A549 (cell line): ENCODE measurements around the gene PEX14.

Source experiments
- CHD2 ChIP-seq: fragments of 150-350 bp; IDR thresholded peaks from 2 replicates; pipeline ENCODE4 v1.6.1; 2014; ENCODE audit warnings: low read length; ENCODE audit not compliant: partially characterized antibody
- CTCF ChIP-seq: fragments of >200 bp; sonication (Bioruptor Twin); formaldehyde crosslinking; IDR thresholded peaks from 3 replicates; pipeline ENCODE4 v1.5.1; 2016
- ESRRA ChIP-seq: fragments of 150-350 bp; IDR thresholded peaks from 2 replicates; pipeline ENCODE4 v1.6.1; 2014; ENCODE audit warnings: mild to moderate bottlenecking, low read length, borderline replicate concordance
- MAFK ChIP-seq: fragments of 450-650 bp; IDR thresholded peaks from 2 replicates; pipeline ENCODE4 v1.6.1; 2014; ENCODE audit not compliant: partially characterized antibody
- MAX ChIP-seq: IDR thresholded peaks from 2 replicates; pipeline ENCODE4 v1.6.1; 2012
- NPAS2 ChIP-seq: fragments of 250-450 bp; sonication (Bioruptor Pico); IDR thresholded peaks from 2 replicates; pipeline ENCODE4 v1.8.0; 2022; ENCODE audit warnings: mild to moderate bottlenecking, moderate library complexity, borderline replicate concordance
- NR3C1 ChIP-seq: fragments of >200 bp; sonication (Bioruptor Twin); formaldehyde crosslinking; IDR thresholded peaks from 3 replicates; pipeline ENCODE4 v1.6.1; 2017
- PBX3 ChIP-seq: IDR thresholded peaks from 2 replicates; pipeline ENCODE4 v1.6.1; 2012

- TF ChIP-seq NR3C1 (no peak), MAFK (no peak), CTCF (no peak), CHD2 (no peak), NPAS2 (no peak), MAX (no peak), PBX3 (no peak), ESRRA (no peak)
Observed at GRCh38 chr1:10583641-10584040, 108.9 kb downstream of the PEX14 start.
